ENCODE results near the gene CHTOP.

CHTOP gene

DNA sequence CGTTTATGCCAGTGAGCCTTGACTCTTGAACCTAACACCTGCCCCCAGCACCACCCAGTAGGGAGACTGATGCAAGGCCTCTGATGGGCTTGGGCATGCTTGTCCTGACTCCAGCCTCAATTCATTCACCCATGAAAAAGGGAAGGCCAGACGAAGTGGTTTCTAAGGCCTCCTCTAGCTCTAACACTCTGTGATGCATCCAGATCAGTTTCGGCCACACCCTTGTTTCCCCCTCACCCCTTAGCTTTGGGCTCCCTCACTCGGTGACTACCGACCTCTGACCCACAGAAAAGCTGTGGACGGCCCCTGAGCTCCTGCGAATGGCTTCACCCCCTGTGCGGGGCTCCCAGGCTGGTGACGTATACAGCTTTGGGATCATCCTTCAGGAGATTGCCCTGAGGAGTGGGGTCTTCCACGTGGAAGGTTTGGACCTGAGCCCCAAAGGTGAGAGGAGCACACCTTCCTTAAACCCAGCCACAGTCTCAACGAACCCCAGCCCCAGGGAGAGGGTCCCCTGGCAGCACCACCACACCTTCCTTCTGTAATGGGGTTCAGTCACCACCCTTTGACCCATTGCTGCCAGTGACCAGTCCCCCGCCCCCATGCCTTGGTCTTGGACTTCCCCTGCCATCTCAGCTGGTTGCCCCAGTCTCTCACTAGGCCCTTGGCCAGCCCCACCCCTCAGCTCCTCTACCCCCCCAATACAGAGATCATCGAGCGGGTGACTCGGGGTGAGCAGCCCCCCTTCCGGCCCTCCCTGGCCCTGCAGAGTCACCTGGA lies 53.7 kb downstream of the CHTOP start:
- Mint-ChIP-seq H3K27me3 (peaks cover 16 to 27% of the 10 kb centered on the region in 2 donors), H3K27ac (no peak overlapping the region), H3K9me3 (no peaks in the 10 kb centered on the region), H3K4me3 (no peak overlapping the region), H3K36me3 (peaks cover 14 to 15% of the 10 kb centered on the region in 2 donors), H3K4me1 (peaks cover 12 to 21% of the 10 kb centered on the region in 2 donors)
- ATAC-seq (replicated peaks) (no peak), DNase-seq (no peak)

DNA sequence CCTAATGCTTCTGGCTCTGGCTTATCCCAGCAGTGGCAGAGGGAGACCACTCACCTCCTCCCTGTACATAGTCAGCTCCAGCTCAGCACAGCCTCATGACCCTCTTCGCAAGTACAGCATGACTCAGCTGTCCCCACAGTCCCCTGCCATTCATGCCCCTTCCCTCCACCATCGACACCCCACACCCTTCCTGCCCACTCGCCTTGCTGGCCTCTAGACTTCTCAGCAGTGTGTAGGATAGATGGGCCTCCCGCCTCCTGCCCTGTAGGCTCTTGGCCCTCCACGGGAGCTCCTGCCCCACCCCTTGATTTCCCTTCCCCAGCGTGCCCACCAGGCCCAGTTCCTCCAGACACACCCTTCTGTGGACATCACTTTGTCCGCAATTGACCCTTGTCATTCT lies 54.4 kb downstream of the CHTOP start:
- peaks cover 16 to 27% of the 10 kb centered on the region in 2 donors for H3K27me3 Mint-ChIP-seq

DNA sequence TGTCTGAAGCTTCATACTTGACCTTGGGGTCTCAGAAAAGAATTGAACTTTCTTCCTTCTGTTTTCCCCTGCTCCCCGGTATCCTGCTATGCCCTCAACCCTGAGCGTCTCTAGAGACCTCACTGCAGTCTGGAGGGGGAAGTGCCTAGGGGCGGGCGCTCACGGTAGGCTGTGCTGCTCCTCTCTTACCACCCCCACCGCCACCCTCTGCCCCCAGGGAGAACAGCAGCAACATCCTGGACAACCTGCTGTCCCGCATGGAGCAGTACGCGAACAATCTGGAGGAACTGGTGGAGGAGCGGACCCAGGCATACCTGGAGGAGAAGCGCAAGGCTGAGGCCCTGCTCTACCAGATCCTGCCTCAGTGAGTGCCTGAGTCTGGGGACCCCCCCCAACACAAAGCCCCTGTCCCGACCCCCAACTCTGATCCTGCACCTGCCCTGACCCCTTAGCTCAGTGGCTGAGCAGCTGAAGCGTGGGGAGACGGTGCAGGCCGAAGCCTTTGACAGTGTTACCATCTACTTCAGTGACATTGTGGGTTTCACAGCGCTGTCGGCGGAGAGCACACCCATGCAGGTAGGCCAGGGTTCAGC lies 55.0 kb downstream of the CHTOP start:
- ATAC-seq (replicated peaks) (peak; percentile 36 to 39), DNase-seq (no peak)
- Mint-ChIP-seq H3K36me3 (peaks cover 10 to 15% of the 10 kb centered on the region in 2 donors), H3K27ac (no peak overlapping the region), H3K27me3 (peaks cover 16 to 23% of the 10 kb centered on the region in 2 donors), H3K4me3 (no peak overlapping the region), H3K9me3 (no peaks in the 10 kb centered on the region), H3K4me1 (peaks cover 12 to 21% of the 10 kb centered on the region in 2 donors)

More for the DNA sequence above, 54.4 kb downstream of the CHTOP start:
- H3K4me1 Mint-ChIP-seq: peaks cover 12 to 21% of the 10 kb centered on the region in 2 donors
- DNase-seq (no peak), ATAC-seq (replicated peaks) (no peak)
- no peaks in the 10 kb centered on the region for H3K9me3 Mint-ChIP-seq
- peaks cover 13 to 15% of the 10 kb centered on the region in 2 donors for H3K36me3 Mint-ChIP-seq
- H3K4me3 Mint-ChIP-seq: no peak overlapping the region
- no peak overlapping the region for H3K27ac Mint-ChIP-seq

DNA sequence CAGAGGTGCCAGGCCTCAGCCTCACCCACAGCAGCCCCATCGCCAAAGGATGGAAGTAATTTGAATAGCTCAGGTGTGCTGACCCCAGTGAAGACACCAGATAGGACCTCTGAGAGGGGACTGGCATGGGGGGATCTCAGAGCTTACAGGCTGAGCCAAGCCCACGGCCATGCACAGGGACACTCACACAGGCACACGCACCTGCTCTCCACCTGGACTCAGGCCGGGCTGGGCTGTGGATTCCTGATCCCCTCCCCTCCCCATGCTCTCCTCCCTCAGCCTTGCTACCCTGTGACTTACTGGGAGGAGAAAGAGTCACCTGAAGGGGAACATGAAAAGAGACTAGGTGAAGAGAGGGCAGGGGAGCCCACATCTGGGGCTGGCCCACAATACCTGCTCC lies 59.6 kb downstream of the CHTOP start:
- Mint-ChIP-seq H3K4me3 (no peak overlapping the region), H3K27ac (no peak overlapping the region)

More for the DNA sequence above, 59.6 kb downstream of the CHTOP start:
- peaks cover 15 to 26% of the 10 kb centered on the region in 2 donors for H3K4me1 Mint-ChIP-seq
- no peak for DNase-seq
- peaks cover 3 to 7% of the 10 kb centered on the region in 2 donors for H3K27me3 Mint-ChIP-seq
- ATAC-seq (replicated peaks): no peak
- no peaks in the 10 kb centered on the region for H3K9me3 Mint-ChIP-seq
- peaks cover 4% of the 10 kb centered on the region in 2 donors for H3K36me3 Mint-ChIP-seq

All from stimulated activated naive B cell treated with anti-CD40 and anti-IgM and Interleukin-4, amounts not matched to agents 10 μg/mL and 1 μg/mL and 100 μg/mL, for 72 hours (primary cell).